Measurements from ENCODE around the gene C16orf54.
"Not testable (repeated sequence)": the region's sequence is repeated elsewhere in the genome, so short reads cannot be mapped to it uniquely, and the experiment has no call there.

C16orf54 gene

DNA sequence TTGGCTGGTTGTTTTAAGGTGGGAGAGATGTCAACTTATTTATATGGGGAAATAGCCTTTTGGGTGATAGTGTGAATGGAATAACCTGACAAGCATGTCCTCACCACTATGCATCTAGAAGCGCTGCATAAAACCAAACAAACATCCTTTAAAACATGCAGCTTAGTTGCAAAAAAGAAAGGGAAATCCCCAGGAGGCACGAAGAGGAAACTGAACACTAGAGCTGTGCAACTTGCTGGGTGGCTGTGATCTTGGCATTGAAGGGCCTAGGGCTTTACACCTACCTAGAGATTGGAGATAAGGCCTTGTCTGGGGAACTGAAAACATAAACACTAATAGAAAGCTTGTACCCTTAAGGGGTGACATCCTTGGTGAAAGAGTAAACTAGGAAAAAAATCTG lies 7.3 kb downstream of the C16orf54 start:
- no peak for DNase-seq

- DNase-seq, result no peak
Measured at GRCh38 chr16:29737713-29738112, 8.1 kb downstream of the C16orf54 start.

- no peak for DNase-seq
Measured at GRCh38 chr16:29736764-29737163, 9.0 kb downstream of the C16orf54 start.

GRCh38 chr16:29736112-29736511 lies 9.7 kb downstream of the C16orf54 start:
- no peak for DNase-seq

DNA sequence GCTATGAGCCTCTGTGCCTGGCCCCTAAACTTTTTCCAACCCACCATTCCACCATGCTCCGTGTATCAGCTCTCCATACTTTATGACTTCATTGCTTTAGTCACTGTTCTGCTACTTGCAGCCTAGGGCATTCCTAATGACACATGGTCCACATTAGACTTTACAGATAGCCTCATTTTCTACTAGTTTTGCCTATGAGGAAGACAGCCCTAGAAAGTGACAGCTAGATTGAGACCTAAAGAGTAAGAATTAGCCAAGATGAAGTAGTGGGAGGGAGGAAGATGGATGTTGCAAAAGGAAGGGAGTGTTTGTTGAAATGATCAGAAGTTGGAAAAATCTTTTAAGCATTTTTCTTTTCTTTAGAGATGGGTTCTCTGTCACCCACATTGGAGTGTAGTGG lies 11.0 kb downstream of the C16orf54 start:
- DNase-seq, result no peak

GRCh38 chr16:29731768-29732601 lies 13.8 kb downstream of the C16orf54 start:
- peak; percentile 43 for DNase-seq

- DNase-seq, result no peak
Measured at GRCh38 chr16:29730649-29731048, 15.1 kb downstream of the C16orf54 start.

- no peak for DNase-seq
Measured at GRCh38 chr16:29729116-29729521, 16.7 kb downstream of the C16orf54 start.

- no peak for DNase-seq
Measured at GRCh38 chr16:29727452-29727851, 18.3 kb downstream of the C16orf54 start.

- no peak for DNase-seq
Measured at GRCh38 chr16:29726845-29727377, 18.9 kb downstream of the C16orf54 start.

- not testable (repeated sequence) for DNase-seq
Measured at GRCh38 chr16:29721167-29721879, 24.5 kb downstream of the C16orf54 start.

GRCh38 chr16:29720703-29721102 lies 25.1 kb downstream of the C16orf54 start:
- DNase-seq, result no peak

- DNase-seq, result no peak
Measured at GRCh38 chr16:29719063-29719462, 26.7 kb downstream of the C16orf54 start.

DNA sequence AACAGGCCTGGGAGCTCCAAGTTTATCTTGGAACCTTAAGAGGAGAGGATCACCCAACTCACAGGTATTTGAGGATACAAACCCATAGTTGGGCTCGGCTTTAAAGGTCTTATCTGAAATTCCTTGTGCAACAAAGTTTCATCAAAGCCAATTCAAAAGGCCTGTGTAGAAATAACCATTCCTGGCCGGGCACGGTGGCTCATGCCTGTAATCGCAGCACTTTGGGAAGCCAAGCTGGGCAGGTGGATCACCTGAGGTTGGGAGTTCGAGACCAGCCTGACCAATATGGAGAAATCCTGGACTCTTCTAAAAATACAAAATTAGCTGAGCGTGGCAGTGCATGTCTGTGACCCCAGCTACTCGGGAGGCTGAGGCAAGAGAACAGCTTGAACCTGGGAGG lies 28.7 kb downstream of the C16orf54 start:
- DNase-seq, result no peak

- no peak for DNase-seq
Measured at GRCh38 chr16:29714972-29715371, 30.8 kb downstream of the C16orf54 start.

- DNase-seq, result no peak
Measured at GRCh38 chr16:29714396-29714795, 31.4 kb downstream of the C16orf54 start.

DNA sequence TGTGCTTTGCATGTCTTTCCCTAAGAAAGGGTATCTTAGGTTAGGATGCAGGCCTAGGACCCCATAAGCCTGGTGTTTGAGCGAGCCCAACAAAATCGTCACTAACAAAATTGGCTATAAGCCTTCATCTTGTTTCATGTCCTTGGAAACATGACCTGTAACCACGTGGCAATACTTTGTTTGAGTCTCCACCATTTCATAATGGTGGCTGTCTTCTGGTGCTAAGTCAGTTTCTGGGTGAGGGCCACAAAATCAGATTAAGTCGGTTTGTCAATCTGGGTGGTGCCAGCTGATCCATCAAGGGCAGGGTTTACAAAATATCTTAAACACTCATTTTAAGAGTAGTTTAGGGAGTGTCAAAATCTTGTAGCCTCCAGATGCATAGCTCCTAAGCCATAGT lies 33.0 kb downstream of the C16orf54 start:
- DNase-seq, result no peak

GRCh38 chr16:29710227-29711219 lies 35.3 kb downstream of the C16orf54 start:
- no peak for DNase-seq

DNA sequence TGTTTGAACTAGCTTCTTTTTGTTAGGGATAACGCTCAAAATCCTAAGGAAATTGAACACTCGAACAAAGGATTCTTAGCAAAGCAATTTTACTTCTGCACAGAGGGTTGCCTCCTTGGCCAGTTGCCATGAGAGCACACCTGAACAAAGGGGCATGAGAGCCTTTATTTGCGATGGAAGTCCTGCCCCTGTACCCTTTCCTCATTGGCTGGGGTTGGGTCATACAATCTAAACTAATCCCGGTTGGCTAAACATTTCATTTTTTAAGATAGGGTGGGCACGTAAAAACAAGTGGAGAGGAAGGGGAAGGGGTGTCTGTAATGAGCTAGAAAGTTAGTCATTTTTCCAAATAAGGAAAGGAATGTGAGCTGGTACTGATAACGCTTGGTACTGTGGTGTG lies 36.1 kb downstream of the C16orf54 start:
- DNase-seq, result not testable (repeated sequence)

- DNase-seq, result no peak
Measured at GRCh38 chr16:29708917-29709600, 36.7 kb downstream of the C16orf54 start.

DNA sequence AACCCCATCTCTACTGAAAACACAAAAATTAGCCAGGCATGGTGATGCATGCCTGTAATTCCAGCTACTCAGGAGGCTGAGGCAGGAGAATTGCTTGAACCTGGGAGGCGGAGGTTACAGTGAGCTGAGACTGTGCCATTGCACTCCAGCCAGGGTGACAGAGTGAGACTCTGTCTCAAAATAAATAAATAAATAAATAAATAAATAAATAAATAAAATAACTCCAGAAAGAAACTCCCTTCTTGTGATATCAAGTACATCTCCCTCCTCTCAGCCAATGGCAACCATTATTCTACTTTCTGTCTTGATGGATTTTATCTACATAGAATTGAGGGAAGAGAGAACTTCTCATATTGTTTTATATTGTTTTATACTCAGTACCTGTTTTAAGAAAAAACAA lies 38.6 kb downstream of the C16orf54 start:
- DNase-seq, result not testable (repeated sequence)

GRCh38 chr16:29705030-29705429 lies 40.8 kb downstream of the C16orf54 start:
- DNase-seq, result no peak
